Stimulated activated CD8-positive, alpha-beta memory T cell treated with anti-CD3 and anti-CD28 coated beads, Interleukin-12 subunit alpha, Interleukin-12 subunit beta, amount 100 ng/mL, for 24 hours (primary cell): ENCODE results near the gene CCHCR1.

Experiments used
- DNase-seq: peaks from one replicate; pipeline ENCODE4 v3.0.0-alpha.2; 2020; ENCODE audit errors: extremely low read depth

CCHCR1 gene

GRCh38 chr6:31128093-31128676 is 29.4 kb downstream of the CCHCR1 start:
- DNase-seq, result no peak

GRCh38 chr6:31126396-31127175 is 31.0 kb downstream of the CCHCR1 start:
- no peak for DNase-seq

- DNase-seq, result no peak
These were observed 31.8 kb downstream of the CCHCR1 start for GRCh38 chr6:31125586-31126363.

DNA sequence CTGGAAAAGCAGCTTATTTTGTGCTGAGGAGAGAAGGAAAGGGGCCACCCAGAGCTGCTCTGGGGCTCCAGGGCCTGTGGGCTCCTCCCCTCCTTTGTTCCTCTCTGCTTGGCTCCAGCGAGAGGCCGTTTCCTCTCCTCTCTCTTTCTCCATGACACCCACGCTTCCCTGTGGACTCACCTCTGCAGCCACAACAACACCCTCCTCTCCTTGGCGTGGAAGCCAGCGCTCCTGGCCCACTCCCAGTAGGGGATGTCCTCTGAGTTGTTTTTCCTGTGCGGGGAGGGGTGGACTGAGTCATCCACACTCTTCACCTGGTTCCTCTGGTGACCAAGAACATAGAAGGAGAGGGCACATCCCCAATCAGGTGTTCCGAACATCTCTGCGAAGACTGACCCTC is 32.4 kb downstream of the CCHCR1 start:
- DNase-seq, result no peak

DNA sequence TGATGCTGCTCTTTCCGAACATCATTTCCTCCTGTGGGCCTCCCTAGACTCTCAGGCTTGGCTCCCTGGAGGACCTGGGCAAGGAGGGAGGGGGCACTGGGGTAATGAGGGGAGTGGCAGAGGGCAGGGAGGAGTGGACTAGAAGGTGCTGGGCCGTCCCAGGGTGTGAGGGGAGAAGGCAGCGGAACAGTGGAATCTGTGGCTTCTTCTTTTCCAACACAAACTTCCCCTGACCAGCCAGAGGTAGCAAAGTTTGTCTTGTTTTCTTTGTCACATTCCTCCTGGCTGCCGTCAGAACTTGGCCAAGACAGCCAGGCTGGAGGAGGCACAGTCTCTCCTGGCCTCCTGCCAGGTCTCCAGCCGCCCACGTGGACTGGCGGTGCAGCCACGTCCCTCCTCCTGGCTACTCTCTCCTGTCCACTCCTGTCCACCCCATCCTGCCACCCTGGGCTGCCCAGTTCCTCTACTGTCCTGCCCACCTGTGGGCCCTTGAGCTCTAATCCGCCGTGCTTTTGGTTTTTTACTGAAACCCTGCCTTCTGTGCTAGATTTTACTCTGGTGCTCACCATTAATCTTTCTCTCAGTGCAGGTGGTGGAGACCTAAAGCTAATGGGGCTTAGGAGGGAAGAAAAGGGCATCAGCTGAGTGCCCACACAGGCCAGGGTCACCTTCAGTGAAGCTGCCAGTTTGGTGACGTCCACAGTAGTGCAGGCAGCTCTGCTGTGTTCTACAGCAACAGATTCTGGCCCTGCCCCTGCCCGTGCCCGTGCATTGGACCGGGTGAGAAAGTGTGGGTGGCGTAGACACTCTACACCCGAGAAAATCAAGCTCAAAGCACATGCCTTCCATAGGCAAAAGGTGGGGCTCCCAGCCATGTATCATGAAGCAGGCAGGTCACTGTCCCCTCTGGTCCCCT is 34.6 kb downstream of the CCHCR1 start:
- DNase-seq, result no peak

DNA sequence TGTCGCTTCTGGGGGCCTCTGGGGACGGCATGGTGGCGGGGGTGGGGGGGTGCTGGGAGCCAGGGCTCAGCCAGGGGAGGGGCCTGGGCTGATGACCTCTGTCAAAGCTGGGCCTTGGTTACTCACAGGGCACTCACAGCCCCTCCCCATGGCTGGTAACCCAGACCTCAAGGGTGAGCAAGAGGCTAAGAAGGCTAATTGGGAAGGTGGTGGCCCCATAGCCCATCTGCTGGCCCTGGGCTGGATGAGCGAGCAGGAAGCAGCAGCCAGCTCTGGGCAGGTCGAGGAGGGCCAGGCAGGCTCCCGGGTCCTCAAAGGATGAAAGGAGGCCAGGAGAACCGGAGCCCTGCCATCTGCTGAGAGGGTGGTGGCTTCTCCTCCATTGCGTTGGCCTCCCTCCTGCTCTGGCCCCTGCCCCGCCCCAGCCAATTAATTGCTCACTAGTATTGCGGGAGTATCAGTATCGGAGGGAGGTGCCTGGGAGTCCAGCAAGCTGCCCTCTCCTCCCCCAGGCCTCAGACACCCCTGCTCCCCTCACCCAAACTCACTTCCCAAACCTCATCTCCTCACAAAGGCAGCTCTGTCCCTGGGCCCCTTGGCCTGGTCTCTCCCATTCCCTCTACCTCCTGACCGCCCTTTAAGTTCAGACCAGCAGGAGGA is 36.3 kb downstream of the CCHCR1 start:
- no peak for DNase-seq

DNA sequence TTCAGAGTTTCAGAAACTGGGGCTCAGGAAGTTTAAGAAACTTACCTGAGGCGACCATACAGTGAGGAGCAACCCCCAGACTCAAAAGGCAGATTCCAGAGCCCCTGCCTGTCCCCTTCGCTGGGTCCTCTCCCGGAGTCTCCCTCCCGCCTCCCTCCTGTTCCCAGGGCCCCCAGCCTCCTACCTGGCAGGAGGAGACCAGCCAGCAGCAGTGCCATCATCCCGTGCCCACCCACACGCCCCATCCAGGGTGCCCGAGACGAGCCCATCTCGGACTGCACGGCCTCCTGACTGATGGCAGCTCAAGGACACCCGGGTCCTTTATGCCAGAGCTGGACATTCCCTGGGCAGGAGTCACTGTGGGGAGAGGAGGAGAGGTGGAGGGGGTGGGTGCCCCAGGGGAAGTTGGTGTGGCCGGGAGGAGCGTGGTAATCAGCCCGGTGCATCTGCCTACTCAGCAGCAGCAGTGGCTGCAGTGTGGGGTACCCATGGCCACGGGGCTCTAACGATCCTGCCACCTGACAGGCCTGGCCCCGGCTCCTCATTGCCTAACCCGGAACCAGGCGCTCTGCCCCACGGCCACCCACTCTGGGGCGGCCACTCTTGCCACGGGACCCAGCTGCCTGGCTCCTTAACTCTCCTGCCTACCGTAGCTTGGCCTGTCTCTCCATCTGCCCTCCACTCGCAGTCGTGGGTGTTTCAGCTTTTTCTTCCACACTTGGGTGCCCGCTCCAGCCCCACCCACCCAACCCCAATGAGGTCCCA is 37.3 kb downstream of the CCHCR1 start, which contains the start of gene CDSN:
Gene CDSN (minus strand): TSS at position 296 of the 765 bp plus-strand sequence. CDS start 27 bp downstream, at position 269.
- no peak for DNase-seq

GRCh38 chr6:31118178-31118577 is 39.4 kb downstream of the CCHCR1 start:
- no peak for DNase-seq

DNA sequence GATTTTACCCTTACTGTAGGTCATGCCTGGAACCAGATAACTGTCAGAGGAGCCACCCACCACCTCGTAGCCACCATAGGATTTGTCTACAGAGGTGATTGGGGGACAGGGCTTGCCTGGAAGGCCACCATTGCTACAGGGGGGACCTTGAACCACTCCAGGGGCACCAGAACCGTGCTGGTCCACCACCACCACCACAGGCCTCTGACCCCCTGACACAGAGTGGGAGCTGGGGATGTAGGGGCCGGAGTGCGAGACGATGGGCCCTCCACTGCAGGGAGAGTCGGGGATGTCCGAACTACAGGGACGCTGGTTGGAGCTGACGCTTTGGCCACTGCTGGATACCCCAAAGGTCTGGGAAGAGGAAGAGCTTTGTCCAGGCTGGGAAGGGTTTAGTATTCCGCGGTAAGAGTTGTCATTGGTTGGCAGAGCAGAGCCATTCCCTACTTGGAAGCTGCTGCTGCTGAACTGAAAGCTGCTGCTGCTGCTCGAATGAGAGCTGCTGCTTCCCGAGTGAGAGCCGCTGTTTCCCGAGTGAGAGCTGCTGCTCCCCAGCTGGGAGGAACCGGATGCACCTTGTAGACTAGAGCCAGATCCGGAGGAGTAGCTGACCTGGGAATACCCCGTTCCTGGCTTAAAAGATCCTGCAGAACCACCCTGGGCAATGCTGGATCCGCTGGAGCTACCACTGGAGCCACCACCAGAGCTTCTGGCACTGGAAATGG is 40.8 kb downstream of the CCHCR1 start:
- DNase-seq, result no peak

- DNase-seq, result no peak
These were observed 41.6 kb downstream of the CCHCR1 start for GRCh38 chr6:31115941-31116560.

- no peak for DNase-seq
These were observed 42.4 kb downstream of the CCHCR1 start for GRCh38 chr6:31114970-31115849.

GRCh38 chr6:31114541-31114878 is 43.1 kb downstream of the CCHCR1 start, which contains the start of gene PSORS1C1:
Gene PSORS1C1, plus strand, starts transcription at chr6:31114800. Its CDS starts 14,833 bp downstream, at chr6:31129633.
- no peak for DNase-seq

DNA sequence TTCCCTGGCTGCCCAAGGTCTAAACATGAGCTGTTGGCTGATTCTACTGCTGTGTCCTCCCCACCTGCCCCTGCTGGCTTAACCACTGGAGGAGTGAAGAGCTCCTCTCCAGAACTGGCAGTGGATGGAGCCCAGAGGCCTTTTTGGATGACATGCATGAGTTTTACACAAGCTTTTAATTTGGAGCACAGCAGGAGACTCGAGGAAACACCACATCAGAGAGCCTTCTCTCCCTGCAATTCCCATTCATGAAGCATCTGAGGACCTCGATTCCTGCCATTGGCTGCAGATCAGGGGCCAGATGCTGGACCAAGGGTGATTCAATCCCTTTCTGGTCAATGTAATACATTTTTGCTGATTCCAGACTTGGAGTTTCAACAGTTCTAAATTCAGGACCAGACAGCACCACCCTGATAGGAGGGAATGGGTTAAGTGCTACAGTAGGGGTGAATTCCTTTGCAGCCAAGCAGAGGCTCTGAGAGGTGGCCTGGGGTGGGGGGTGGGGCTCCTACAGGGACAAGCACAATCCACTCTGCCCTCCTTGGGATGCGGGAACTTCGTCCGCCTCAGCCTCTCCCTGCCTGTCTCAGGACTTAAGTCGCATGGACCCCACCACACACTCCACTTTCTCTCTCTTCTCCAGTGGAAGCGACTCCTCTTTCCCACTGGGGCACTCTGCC is 43.6 kb downstream of the CCHCR1 start:
- no peak for DNase-seq

DNA sequence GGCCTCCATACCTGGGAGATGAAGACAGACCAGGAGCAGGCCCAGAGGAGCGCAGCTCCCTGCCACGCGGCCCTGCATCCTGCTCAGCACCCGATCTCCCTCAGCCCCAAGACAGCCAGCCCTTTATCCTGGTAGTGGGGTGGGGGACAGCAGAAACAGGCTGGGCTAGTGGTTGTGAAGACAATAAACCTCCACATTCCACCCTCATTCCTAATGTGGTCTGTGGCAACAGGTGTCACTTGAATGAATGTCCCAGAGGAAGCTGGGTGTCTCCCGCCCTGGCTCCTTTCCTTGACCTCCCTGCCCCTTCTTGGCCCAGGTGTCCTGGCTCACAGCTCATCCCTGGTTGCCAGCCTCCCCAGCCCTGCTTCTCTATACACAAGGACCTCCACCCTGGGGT is 45.1 kb downstream of the CCHCR1 start, which contains the start of gene C6orf15:
Gene C6orf15 (minus strand): TSS at position 98 of the 400 bp plus-strand sequence. CDS start 20 bp downstream, at position 78.
- no peak for DNase-seq

DNA sequence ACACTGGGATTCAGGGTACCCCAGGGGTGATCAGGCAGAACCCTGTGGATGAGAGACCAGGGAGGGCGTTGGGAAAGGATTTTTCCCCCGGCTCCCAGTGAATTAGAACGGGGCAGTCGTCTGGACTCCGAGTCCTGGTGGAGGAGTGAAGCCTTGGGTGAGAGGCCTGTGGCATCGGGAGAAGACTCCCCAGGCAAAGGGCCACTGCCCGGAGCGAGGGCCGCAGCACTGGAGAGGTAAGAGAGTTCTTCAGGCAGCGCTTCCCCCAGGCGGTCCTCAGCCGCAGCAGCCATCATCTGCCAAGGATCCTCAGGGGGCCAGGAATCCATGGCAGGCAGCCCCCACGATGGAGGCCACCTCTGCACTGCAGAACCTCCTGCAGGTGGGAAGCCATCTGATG is 45.9 kb downstream of the CCHCR1 start:
- DNase-seq, result no peak

DNA sequence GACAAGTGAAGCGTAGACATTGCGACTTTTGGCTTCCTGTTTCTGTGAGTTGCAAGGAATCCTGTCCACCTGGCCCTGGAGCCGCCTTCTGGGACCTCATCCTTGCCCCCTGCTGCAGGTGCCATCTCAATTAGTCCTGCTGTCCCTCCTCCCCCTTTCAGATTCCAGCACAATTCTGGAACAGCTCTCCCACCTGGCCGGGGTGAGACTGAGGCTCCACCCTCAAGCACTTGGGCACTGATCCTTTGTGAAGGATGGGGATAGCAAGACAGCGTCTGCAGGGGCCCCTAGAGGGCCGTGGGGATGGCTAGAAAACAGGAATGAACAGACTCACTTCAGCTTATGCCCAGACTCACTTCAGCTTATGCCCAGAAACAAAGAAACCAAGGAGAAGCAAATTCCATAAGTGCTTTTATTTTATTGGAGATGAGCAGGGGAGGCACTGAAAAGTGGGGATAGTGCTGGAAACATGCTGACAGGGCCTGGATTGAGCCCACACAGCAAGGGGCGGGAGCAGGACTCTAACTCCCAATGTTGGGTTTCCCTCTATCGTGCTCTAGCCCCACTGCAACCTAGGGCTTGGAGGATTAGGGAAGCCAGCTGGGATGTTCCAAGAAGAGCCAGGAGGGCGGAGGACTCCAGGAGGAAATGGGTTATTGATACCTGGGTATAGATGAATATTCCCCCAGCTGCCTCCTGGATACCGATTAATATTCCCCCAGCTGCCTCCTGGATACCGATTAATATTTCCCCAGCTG is 46.6 kb downstream of the CCHCR1 start:
- DNase-seq, result no peak

GRCh38 chr6:31107052-31107451 is 50.5 kb downstream of the CCHCR1 start:
- DNase-seq, result no peak
